K562 (cell line): ENCODE measurements around the gene OR52A5. TPM values are rescaled to one million over a fixed set of nuclear protein-coding genes. Genes with fewer than 3 reads are reported as not detected.
"Not testable (repeated sequence)": the region's sequence is repeated elsewhere in the genome, so short reads cannot be mapped to it uniquely, and the experiment has no call there.

ENCODE experiments used
- ARNT ChIP-seq, 2 experiments: fragments of 450-650 bp; IDR thresholded peaks; 2 replicates each; pipeline ENCODE4 v1.6.1; 2016; ENCODE audit warnings: mild to moderate bottlenecking in 1 of 2
- CBFA2T2 ChIP-seq: fragments of 450-650 bp; conservative IDR thresholded peaks from 2 replicates; pipeline ENCODE4 v1.6.1; 2017; ENCODE audit warnings: mild to moderate bottlenecking
- CHAMP1 ChIP-seq: fragments of 450-650 bp; IDR thresholded peaks from 2 replicates; pipeline ENCODE4 v1.6.1; 2016; ENCODE audit warnings: mild to moderate bottlenecking
- CTBP1 ChIP-seq: fragments of 450-650 bp; IDR thresholded peaks from 2 replicates; pipeline ENCODE4 v1.6.1; 2016; ENCODE audit warnings: borderline replicate concordance
- FOXM1 ChIP-seq, 2 experiments: fragments of 450-650 bp in 1 of 2; sonication (generic) in 1 of 2; formaldehyde crosslinking in 1 of 2; IDR thresholded peaks; 2 replicates each; pipeline versions ENCODE4 v1.6.1 to v1.9.0; 2017 to 2022; ENCODE audit warnings: low read depth in 2 of 2, mild to moderate bottlenecking in 2 of 2, missing genetic modification reagents in 1 of 2, moderate library complexity in 1 of 2
- GATAD2A ChIP-seq: fragments of 450-650 bp; IDR thresholded peaks from 2 replicates; pipeline ENCODE4 v1.6.1; 2017
- HDAC1 ChIP-seq, 2 experiments: fragments of 450-650 bp; IDR thresholded peaks; 2 replicates each; pipeline ENCODE4 v1.6.1; 2016 to 2017; ENCODE audit warnings: inconsistent platforms in 1 of 2, mild to moderate bottlenecking in 1 of 2, moderate library complexity in 1 of 2
- MNT ChIP-seq, 2 experiments: fragments of 450-650 bp; conservative IDR thresholded peaks; 2 replicates each; pipeline ENCODE4 v1.6.1; 2017; ENCODE audit warnings: mild to moderate bottlenecking in 2 of 2, moderate library complexity in 2 of 2
- POLR2AphosphoS5 ChIP-seq: IDR thresholded peaks from 2 replicates; pipeline ENCODE4 v1.6.1; 2011; ENCODE audit warnings: mild to moderate bottlenecking, low read depth, low read length, moderate library complexity; ENCODE audit not compliant: control insufficient read depth, insufficient read depth
- SMARCA4 ChIP-seq: fragments of 450-650 bp; IDR thresholded peaks from 2 replicates; pipeline ENCODE4 v1.6.1; 2016
- SMARCC2 ChIP-seq: fragments of 450-650 bp; IDR thresholded peaks from 2 replicates; pipeline ENCODE4 v1.6.1; 2017; ENCODE audit warnings: antibody characterized with exemption, moderate library complexity, mild to moderate bottlenecking, low read depth
- SOX6 ChIP-seq: fragments of 450-650 bp; IDR thresholded peaks from 2 replicates; pipeline ENCODE4 v1.6.1; 2014; ENCODE audit warnings: mild to moderate bottlenecking
- TAL1 ChIP-seq: fragments of 450-650 bp; IDR thresholded peaks from 2 replicates; pipeline ENCODE4 v1.6.1; 2016; ENCODE audit warnings: mild to moderate bottlenecking
- TEAD4 ChIP-seq, 2 experiments: sonication (generic) in 1 of 2; formaldehyde crosslinking in 1 of 2; IDR thresholded peaks; 2 replicates each; pipeline versions ENCODE4 v1.6.1 to v1.8.0; 2012 to 2022; ENCODE audit warnings: borderline replicate concordance in 1 of 2, inconsistent platforms in 1 of 2, low read length in 1 of 2, mild to moderate bottlenecking in 1 of 2, missing genetic modification reagents in 1 of 2
- ZEB2 ChIP-seq: fragments of 450-650 bp; IDR thresholded peaks from 2 replicates; pipeline ENCODE4 v1.6.1; 2016
- ZNF316 ChIP-seq: fragments of 450-650 bp; IDR thresholded peaks from 2 replicates; pipeline ENCODE4 v1.6.1; 2016
- ZNF592 ChIP-seq: fragments of 450-650 bp; IDR thresholded peaks from 2 replicates; pipeline ENCODE4 v1.6.1; 2017; ENCODE audit warnings: antibody characterized with exemption, mild to moderate bottlenecking
- polyA plus RNA-seq, 8 experiments: library from polyadenylated mRNA; depleted of rRNA in 4 of 8; stranded (reverse) in 5 of 8; unstranded in 3 of 8; fragments of >200 nt; fragmentation: Nextera tagmentation in 2 of 8; fragmentation: Illumina TruSeq in 1 of 8; extraction: Ambion mirVana in 2 of 8; extraction: Trizol in 1 of 8; gene quantifications; 2 replicates each; pipeline versions ENCODE4 v1.2.1 to v1.2.3, GENCODE V29; 2011 to 2014; ENCODE audit warnings: inconsistent platforms in 1 of 8, missing spikeins in 1 of 8
- total RNA-seq, 7 experiments: library from RNA; depleted of rRNA in 6 of 7; stranded (reverse); fragments of >200 nt in 6 of 7; fragmentation: Illumina TruSeq in 2 of 7; extraction: Trizol in 2 of 7; gene quantifications; 2 replicates each; pipeline versions ENCODE4 v1.2.1 to v1.2.3, GENCODE V29; 2011 to 2021; ENCODE audit warnings: low replicate concordance in 1 of 7

The OR52A5 gene
- total and polyA plus RNA-seq, 9 of the 15 experiments (the other 6 are each of a cell fraction or from before 2014, with no cell fraction given): 0.04 to 1.1 (median 0.94) TPM; not detected in 6

GRCh38 chr11:5160217-5160616 lies 22.1 kb upstream of the OR52A5 start (continued):
- 0 out of 4 replicates have a peak, but pooled peaks of 1 of the 2 experiments have one; percentile 31 for TF ChIP-seq MNT (conservative IDR thresholded peaks at IDR 0.05)
- peak; percentile 77 for TF ChIP-seq FOXM1 (IDR thresholded peaks at IDR 0.05; ENCODE audit: low read depth)
- TF ChIP-seq FOXM1 (CRISPR knock-in tag; IDR thresholded peaks at IDR 0.05; ENCODE audit: low read depth); TEAD4 (CRISPR knock-in tag; IDR thresholded peaks at IDR 0.05; ENCODE audit: borderline replicate concordance): not testable (repeated sequence)
- peak; percentile 62; the same call in 1 of the 2 replicates for TF ChIP-seq POLR2AphosphoS5
- TF ChIP-seq ZNF592: peak; percentile 61
- TF ChIP-seq ARNT (IDR thresholded peaks at IDR 0.05): 0 out of 4 replicates have a peak, but pooled peaks of 1 of the 2 experiments have one; percentile 69
- TF ChIP-seq ZNF316: 0 out of 2 replicates have a peak, but pooled peaks have one; percentile 7
- TF ChIP-seq SOX6: peak; percentile 88
- peak; percentile 94 for TF ChIP-seq CBFA2T2
- TF ChIP-seq TAL1: peak; percentile 95
- peak in 1 of 2 experiments; percentile 34; a peak in 1 of 4 replicates for TF ChIP-seq HDAC1 (IDR thresholded peaks at IDR 0.05)
- peak; percentile 86; the same call in 1 of the 2 replicates for TF ChIP-seq SMARCC2
- peak; percentile 79; the same call in 1 of the 2 replicates for TF ChIP-seq CHAMP1
- TF ChIP-seq ZEB2: peak; percentile 78; the same call in 1 of the 2 replicates
- peak; percentile 67; the same call in 1 of the 2 replicates for TF ChIP-seq CTBP1
- TF ChIP-seq GATAD2A: 0 out of 2 replicates have a peak, but pooled peaks have one; percentile 57
- TF ChIP-seq TEAD4 (IDR thresholded peaks at IDR 0.05; ENCODE audit: low read length): peak; percentile 69
- TF ChIP-seq SMARCA4: peak; percentile 95
